ENCODE measurements around the gene DCTN3.
"Not testable (repeated sequence)": the region's sequence is repeated elsewhere in the genome, so short reads cannot be mapped to it uniquely, and the experiment has no call there.

DCTN3 gene

DNA sequence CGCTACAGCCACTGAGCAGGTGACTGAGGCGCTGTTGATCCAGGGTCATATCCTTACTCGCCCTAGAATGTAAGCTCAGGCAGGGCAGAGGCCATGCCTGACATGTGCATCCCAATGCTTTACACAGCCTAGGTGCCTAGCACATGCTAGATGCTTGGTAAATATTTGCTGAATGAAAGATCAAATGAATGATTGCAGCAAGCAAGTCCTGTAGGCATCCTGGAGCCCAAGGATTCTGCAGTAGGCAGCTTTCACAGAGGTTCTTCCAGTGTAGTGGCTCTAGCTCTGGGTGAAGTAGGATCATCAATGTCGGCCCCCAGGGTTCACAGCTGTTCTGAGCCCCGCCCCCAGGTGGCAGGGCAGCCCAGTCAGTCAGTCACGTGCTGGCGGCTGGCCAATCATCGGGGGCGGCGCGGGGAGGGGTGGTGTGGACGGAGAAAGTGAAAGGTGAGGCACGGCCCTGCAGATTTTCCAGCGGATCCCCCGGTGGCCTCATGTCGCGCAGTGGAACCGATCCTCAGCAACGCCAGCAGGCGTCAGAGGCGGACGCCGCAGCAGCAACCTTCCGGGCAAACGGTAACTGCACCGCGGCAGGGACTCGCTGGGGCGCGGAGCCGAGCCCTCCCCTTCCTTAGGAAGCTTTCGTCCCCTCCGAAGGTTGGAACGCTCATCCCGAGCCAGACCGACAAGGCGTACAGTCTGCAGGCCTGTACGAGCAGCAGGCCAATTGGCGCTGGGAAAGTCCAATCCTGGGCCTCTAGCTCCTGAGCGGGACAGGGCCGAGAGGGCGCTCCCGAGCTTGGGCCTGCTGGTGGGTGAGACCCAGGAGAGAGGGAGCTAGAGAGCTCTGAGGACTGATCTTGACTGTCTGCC, 26.2 kb upstream of the DCTN3 start, which contains the start of gene GALT:
TSS of gene GALT (plus strand) at position 465 of the 873 bp plus-strand sequence. CDS start at position 495, 30 bp downstream.
- peak; percentile 69 for DNase-seq

DNA sequence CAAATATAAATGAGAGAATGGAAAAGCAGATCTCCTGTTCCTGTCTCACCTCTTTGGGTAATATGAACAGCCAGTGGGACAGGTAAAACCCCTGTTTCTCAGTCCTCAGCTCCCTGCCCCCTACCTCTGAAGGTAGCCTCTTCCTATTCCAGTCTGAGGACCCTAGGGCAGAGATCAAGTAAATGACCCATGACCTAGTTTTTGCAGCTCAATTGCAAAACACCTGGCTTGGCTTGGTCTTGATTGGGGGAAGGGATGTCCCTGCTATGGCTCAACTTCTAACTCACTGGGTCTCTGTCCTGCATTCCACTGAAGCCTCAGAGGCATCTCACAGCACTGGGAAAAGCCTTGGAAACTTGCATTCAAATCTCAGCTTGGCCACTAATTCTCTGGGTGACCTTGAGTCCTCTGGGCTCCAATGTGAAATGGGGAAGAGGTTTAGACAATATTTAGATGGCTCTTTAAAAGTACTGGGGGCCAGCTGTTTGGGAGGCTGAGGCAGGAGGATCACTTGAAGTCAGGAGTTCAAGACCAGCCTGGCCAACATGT, 24.5 kb upstream of the DCTN3 start:
- no peak for DNase-seq

DNA sequence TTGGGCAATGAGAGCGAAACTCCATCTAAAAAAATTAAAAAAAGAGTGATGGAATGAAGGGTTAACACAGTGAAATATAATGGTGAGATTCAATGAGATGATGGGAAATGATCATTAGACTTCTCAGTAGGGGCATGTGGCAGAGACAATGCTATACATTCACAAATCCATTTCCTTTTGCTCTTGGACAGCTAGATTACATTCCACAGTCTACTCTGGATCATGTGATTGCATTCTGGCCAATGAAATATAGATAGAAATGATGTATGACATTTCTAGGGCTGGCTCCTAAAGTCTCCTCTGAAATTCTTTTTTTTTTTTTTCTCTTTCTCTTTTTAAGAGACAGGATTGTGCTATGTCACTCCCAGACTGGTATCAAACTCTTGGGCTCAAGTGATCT, 22.4 kb upstream of the DCTN3 start:
- no peak for DNase-seq

- not testable (repeated sequence) for DNase-seq
Measured at GRCh38 chr9:34639322-34639721, 19.0 kb upstream of the DCTN3 start.

GRCh38 chr9:34638138-34638445, 17.8 kb upstream of the DCTN3 start:
- DNase-seq = no peak

DNA sequence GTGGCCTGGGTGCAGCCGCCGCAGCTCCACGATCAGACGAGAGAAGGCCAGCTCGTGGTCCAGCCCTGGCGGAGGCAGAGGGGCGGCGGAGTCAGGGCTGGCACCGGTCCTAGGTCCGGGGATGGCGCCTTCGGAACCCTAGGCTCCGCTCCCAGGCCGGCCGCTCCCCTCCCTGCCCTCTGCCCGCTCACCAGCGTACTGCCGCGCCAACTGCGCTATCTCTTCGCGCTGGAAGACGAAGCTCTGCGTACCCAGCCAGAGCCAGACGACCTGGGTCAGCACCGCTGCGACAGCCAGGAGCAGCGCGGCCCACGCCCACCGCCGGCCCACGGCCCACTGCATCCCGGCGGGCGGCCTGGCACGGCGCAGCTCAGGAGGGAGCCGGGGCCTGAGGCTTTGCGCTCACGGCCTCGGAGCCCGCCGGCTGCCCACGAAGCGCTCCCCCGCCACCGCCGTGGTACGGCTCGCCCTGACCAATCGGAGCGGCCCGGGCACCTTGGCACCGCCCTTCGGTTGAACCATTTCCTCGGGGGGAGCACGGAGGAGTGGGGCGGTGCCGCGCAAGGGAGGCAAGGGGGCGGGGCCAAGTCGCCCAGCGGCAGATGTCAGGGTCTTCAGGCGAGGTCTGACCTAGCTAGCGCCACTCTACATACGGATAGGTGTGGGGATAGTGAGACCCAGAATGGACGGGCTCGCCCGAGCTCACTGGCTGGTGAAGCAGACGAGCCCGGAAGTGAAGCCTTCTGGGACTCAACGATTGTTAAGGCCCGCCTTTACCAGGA, 17.3 kb upstream of the DCTN3 start, which contains the start of gene SIGMAR1:
TSS of gene SIGMAR1 (minus strand) at position 432 of the 782 bp plus-strand sequence. CDS start at position 342, 90 bp downstream.
- DNase-seq = peak; percentile 76

DNA sequence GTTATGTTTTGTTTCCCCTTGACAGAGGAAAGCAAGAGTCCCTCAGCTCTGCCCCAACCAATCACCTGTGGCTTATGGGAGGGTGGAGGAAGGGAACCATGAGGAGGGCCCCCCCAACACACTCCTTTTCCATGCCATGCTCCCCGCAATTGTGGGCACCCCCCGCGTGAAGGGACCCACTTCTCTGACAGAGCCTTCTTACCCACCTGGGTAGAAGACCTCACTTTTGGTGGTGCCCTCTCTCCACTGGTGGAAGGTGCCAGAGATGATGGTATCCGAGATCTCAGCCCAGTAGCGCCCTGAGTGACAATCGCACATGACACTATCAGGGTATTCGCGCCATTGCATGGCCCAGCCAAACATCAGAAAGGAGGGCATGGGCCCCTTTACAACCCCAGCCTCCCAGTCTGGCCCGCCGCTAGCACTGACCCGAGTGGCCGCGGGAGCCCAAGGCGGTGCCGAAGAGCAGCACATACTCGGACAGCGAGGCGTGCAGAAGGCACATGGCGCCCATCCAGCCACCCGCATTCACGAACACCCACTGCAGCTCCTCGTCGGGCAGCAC, 16.6 kb upstream of the DCTN3 start:
- no peak for DNase-seq

DNA sequence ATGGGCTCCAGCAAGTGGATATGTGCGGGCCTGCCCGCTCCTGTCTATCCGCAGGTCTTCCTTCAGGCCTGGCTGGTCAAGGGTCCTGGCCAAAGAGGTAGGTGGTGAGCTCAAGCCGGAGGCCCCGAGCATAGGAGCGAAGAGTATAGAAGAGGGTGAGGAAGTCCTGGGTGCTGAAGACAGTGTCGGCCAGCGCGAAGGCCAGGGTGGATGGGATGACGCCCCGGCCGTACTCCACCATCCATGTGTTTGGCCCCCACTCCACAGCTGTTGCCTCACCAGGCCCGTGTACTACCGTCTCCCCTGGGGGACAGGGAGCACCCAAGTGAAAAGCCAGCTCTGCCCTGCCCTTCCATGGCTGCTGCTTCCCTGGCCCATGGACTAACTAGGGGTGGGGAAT, 15.3 kb upstream of the DCTN3 start:
- no peak for DNase-seq

- no peak for DNase-seq
Measured at GRCh38 chr9:34634551-34635248, 14.4 kb upstream of the DCTN3 start.

GRCh38 chr9:34633851-34634550, 13.7 kb upstream of the DCTN3 start:
- DNase-seq = peak; percentile 34

- DNase-seq = no peak
Measured at GRCh38 chr9:34633166-34633565, 12.9 kb upstream of the DCTN3 start.

GRCh38 chr9:34630402-34631154, 10.3 kb upstream of the DCTN3 start:
- DNase-seq = no peak

- no peak for DNase-seq
Measured at GRCh38 chr9:34629491-34629808, 9.2 kb upstream of the DCTN3 start.

DNA sequence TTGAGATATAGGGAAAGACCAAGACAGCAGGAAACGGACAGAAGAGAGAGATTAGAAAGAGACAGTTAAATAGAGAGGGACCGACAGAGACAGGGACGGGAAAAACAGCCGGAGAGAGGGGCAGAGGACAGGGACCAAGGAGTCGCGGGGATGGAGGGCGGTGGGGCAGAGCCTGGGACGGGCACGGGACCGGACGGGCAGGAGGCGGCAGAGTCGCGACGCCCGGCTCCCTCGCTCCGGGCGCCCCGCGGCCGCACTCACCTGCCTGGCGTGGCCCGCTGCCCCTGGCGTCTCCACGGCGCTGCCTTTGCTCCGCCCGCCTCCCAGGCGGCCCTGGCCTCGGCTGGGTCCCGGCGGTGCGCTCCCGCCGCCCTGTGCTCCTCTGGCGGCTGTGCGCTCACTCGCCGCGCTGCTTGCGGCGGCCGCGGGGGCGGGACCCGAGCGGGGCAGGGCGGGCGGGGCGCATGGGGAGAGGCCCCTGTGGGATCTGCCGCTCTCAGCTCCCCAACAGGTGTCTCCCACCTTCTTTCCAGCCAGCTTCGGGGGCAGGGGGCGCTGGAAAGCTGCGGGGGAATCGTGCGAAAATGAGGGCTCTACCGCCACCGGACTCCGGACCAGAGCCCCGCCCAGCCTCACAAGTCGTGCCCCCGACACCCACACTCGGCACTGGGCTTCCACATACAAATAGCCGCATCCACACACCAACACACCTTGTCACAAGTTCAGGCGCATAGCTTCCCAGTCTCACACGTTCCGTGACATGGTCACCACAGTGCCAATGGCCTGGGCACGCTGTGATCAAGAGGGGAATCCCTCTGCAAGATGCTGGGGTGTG, 8.6 kb upstream of the DCTN3 start, which contains the start of gene ARID3C:
TSS of gene ARID3C (minus strand) at position 411 of the 835 bp plus-strand sequence. CDS start 1,052 bp downstream, outside the sequence.
- no peak for DNase-seq

DNA sequence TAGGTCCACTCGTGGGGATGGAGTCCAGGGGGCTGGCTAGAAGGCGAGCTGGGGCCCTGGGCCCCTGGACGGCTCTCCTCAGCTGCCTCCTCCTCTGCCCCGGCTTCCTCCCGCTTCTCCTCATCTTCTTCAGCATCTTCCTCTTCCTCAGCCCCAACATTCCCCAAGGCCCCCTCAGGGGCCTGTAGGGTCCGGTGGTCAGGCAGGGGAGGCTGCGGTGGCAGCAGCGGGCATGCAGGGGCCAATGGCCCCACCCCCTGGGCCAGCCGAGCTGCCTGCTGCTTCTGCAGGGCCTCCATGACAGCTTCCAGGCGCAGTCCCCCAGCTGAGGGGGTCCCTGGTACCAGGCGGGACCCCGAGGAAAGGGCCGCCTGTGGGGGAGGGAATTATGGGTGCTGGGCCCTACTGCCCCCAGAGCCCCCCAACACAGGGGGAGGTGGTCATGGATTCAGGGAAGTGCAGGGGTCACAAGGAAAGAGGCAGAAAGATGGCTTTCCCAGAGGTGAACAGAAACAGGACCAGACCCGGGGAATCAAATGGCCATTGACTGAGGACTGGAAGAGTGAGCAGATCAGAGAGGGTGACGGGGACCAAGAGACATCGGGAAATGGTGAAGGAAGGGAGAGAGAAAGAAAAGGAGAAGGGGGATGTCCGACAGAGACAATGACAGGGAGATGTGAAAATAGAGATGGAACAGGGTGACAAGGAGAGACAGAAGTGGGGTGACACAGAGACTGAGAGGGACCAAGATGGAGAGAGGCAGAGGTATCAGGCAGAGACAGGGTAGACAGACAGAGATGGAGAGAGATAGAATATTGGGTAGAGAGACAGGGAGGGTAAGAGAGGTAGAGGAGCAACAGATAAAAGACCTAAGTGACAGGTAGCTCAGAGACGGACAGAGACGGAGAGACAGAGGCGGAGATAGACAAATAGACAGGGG, 7.7 kb upstream of the DCTN3 start:
- DNase-seq = no peak

DNA sequence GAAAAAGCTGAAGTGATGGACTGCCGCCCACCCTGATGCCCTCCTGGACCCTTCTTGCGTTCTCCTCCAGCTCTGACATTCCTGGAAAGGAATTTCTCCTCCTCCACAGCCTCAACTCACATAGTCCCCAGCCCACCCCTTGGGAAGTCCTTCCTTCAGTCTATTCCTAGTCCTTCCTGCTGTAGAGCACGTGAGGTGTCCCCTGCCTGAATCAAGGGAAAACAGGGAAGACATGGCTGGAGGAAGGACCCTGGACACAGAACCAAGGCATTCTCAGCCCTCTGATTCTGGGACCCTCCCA, 4.8 kb upstream of the DCTN3 start:
- no peak for DNase-seq

- DNase-seq = no peak
Measured at GRCh38 chr9:34624475-34625185, 4.3 kb upstream of the DCTN3 start.

DNA sequence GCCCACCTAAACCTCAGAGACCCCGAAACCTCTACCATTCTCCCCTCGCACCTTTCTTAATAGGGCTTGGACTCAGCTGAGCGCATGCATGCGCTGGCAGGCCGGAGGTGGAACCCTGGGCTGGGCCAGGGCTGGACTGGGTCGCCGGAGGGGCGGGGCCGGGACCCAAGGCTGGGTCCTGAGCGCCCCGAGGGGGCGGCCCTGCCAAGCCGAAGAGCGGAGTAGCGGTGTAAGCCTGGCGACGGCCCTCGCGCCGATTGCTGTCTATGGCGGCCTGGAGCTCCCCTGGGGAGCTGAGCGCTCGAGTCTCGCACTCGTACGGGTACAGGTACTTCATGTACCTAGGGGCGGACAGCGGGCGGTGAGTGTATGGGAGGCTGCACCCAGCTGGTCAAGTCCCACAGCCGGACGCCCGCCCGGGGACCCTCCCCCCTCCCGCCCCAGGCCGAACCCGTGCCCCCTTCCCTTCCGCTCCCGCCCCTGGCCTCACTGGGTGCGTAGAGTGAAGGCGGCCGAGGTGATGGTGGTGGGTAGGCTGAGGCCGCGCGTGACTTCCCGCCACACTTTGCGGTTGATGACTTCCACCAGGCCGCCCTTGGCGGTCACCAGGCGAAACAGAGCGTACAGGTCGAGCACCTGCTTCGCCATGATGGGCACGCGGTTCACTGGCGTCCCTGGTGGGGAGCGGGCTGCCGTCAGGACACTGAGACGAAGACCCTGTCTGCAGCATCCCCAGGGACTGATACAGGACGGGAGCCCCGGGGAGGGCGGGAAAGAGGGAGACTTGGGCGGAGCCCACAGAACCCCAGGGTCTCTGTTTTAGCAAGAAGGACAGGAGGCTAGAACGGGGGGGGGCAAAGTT, 3.3 kb upstream of the DCTN3 start:
- no peak for DNase-seq

Measured in DMS 273 treated with DMSO at 0.1 percent for 48 hours (cell line).